LNCAP (cell line): ENCODE measurements around the gene ASAP3.

Source experiments
- TF ChIP-seq, protein P1 (sequence below): fragments of 450-650 bp; IDR thresholded peaks from 2 replicates; pipeline ENCODE4 v1.5.1; 2017; ENCODE audit warnings: mild to moderate bottlenecking

The ASAP3 gene

DNA sequence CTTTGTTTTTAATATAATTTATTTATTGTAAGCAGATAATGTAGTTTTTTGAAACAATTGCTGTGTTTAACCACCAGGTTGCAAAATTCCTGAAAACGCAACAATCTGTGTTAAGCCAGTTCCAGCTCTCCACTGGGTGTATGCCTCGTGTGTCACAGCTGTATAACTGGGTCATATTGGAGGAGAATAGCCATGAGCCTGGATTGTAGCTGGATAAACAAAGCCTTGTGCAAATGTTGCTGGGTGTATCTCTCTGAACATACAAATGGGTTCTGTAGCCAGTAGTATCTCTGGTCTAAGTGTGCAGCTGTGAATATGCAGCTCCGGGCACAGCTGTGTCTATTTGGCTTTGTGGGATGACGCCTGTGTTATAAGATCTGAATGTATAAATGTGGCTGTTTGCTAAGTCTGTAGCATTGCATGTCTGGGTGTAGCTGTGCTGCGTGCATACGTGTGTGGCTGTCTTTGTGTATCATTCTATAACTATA lies 62.2 kb downstream of the ASAP3 start:
- TF ChIP-seq, protein P1, sequence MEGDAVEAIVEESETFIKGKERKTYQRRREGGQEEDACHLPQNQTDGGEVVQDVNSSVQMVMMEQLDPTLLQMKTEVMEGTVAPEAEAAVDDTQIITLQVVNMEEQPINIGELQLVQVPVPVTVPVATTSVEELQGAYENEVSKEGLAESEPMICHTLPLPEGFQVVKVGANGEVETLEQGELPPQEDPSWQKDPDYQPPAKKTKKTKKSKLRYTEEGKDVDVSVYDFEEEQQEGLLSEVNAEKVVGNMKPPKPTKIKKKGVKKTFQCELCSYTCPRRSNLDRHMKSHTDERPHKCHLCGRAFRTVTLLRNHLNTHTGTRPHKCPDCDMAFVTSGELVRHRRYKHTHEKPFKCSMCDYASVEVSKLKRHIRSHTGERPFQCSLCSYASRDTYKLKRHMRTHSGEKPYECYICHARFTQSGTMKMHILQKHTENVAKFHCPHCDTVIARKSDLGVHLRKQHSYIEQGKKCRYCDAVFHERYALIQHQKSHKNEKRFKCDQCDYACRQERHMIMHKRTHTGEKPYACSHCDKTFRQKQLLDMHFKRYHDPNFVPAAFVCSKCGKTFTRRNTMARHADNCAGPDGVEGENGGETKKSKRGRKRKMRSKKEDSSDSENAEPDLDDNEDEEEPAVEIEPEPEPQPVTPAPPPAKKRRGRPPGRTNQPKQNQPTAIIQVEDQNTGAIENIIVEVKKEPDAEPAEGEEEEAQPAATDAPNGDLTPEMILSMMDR: no peak

DNA sequence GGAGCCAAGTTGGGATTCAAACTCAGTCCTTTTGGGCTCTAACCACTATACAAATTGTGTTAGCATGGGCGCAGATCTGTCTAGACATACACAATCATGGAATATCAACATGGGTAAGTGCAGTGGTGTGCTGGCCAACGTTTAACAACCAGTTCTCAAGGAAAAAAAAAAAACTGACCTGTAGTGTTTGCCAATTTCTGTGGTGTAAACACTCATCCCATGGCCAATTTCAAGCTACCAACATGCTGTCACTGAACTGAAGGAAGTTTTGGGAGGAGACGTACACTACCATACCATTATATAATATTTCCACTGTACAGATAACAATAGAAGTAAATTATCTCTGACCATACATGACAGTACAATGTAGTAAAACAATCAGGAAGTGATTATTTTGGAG lies 62.6 kb downstream of the ASAP3 start:
- TF ChIP-seq, protein P1: no peak

DNA sequence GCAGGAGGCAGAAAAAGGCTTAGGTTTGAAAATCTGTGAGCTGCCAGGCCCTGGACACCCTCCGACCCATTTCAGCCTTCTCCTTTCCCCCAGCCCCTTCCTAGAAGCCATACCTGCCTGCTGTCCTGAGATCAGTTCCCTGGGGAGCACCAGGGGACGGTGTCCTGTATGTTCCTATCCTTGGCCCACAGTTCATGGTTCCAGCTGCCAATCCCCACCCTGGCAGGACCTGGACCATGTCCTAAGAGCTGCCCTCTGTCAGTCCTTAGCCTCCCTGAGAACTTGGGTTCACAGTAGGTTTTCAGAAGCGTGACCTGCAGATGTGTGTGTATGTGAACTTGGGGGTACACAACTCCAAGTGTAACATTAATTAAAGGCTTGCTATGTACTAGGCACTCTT lies 63.2 kb downstream of the ASAP3 start:
- TF ChIP-seq, protein P1: no peak

DNA sequence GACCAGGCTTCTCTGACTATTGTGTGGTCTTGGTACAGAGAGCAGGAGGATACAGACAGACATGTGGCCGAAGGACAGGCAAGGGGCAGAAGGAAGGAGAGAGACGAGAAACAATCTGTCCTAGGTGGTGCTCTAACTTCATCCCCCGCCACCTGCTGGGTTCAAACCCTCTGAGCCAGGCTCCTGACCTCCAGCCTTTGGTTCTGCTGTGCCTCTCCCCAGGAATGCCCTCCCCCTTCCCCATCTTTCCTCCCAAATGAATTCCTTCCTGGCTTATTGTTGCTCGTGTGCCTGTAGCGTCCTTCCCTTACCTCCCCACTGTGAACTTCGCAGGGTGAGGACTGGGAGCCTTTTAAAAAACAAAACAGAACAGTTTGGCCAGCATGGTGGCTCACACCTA lies 64.8 kb downstream of the ASAP3 start:
- TF ChIP-seq, protein P1: no peak

DNA sequence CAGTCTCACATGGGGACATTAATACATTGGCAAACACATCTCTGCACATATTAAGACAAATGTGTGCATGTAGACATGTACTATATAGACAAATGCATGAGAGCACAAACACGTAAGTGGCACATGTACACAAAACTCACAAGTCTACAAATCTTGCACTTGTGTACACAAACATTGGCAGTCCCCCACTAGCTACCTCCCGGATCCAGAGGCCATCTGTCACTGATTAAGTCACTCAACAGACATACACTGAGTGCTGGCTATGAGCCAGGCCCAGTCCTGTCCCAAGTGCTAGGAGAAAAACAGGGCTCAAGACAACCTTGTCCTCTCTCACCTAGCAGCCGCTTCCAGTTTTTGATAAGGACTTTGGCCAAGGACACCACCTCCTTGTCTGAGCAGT lies 66.4 kb downstream of the ASAP3 start:
- TF ChIP-seq, protein P1: no peak

DNA sequence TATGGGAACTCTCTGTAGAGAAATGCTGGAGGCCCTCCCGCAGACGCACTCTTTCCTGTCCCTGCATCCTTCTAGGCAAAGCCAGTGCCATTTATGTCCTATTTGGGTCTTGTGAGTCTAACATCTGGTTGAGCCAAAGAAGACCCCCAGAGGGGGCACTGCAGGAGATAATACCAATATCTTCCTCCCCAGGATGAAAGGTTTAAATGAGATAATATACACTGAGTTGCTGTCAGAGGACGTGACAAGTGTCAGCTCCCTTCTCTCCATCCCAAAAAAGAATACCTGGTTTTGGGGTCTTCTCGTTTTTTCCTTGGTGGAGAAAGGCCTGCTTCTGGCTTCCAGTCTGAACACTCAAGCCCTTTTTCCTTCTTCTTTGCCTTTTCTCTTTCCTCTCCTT lies 67.0 kb downstream of the ASAP3 start:
- TF ChIP-seq, protein P1: no peak

DNA sequence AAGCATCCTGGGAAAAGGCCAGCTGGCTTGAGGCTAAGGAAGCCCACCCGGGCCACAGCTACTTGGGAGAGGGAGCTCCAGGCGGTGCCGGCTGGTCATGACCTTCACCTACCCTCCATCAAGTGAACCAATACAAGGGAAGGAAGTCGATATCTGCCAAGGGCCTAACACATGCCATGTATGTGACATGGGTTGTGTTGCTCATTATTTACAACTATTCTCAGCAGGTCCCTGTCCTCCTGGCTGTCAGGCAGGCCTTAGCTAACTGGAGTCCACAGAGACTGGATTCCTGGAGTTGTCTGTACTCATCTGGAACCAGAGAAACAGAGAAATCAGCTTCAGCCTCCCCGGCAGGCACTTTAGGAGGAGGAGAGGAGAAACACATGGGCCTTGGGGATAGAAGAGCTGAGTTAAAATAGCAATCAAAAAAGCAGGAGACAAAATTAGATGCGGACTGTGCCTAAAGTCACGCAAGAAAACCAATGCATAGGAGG lies 75.1 kb downstream of the ASAP3 start:
- TF ChIP-seq, protein P1: no peak

DNA sequence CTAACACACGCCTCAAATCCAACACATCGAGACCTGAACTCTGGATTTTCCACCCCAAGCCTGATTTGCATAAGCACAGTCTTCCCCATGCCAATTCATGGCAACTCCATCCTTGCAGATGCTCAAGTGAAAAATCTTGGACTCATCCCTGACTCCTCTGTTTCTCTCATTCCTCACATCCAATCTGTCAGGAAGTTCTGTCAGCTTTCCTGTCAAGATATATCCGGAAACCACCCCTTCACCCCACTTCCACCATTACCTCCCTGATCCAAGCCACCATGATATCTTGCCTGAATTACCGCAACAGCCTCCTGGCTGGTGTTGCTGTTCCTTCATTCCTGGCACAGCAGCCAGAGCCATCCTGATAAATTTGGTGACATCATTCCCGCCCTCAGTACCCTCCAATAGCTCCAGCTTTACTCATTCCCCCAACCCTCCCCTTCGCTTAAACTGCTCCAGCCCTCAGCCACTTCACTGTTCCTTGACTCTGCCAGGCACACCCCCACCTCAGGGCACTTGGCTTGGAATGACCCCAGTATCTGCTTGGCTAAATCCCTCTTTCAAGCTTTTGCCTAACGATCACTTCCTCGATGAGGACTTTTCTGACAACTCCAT lies 76.9 kb downstream of the ASAP3 start:
- TF ChIP-seq, protein P1: no peak
